H1 (cell line): ENCODE data around the gene PAPSS2. TPM values are rescaled to one million over a fixed set of nuclear protein-coding genes. Genes with fewer than 3 reads are reported as not detected.
A peak's percentile ranks its signal among the peaks of the same experiment; 100 is the strongest.

Experiments
- CTCF ChIA-PET: fragments of 300-600 bp; sonication (Branson Sonifier 250); formaldehyde crosslinking; loops from one replicate; lab custom pipeline; 2021; ENCODE audit not compliant: partially characterized antibody; lab: Charles Lee
- POLR2A ChIA-PET: fragments of 300-600 bp; sonication (Branson Sonifier 250); formaldehyde crosslinking; loops from one replicate; lab custom pipeline; 2021; ENCODE audit warnings: inconsistent platforms; ENCODE audit not compliant: partially characterized antibody; lab: Charles Lee
- DNase-seq, 2 experiments: peaks; one replicate each; pipeline versions ENCODE4 v3.0.0 to v3.0.0-alpha.2; 2010 to 2022; ENCODE audit warnings: low spot score in 2 of 2, low read depth in 1 of 2, mixed read lengths in 1 of 2
- FAIRE-seq: peaks from 2 replicates; lab custom pipeline; 2011; peaks lifted over from hg19 to GRCh38; lab: Jason Lieb, UNC
- H2AFZ ChIP-seq: 2 replicates; pipeline ENCODE4 v1.8.1; 2012; ENCODE audit warnings: low read length, inconsistent platforms
- H2AK5ac ChIP-seq: 2 replicates; pipeline ENCODE4 v1.6.1; 2013; ENCODE audit warnings: low read depth, low read length
- H2BK120ac ChIP-seq: replicated peaks from 2 replicates; pipeline ENCODE3; 2013; ENCODE audit warnings: low read depth, low read length, inconsistent platforms
- H2BK12ac ChIP-seq: 2 replicates; pipeline ENCODE4 v1.6.1; 2013; ENCODE audit warnings: low read depth, low read length
- H2BK15ac ChIP-seq: 2 replicates; pipeline ENCODE4 v1.6.1; 2013; ENCODE audit warnings: low read length
- H2BK20ac ChIP-seq: 2 replicates; pipeline ENCODE4 v1.6.1; 2013; ENCODE audit warnings: low read length
- H2BK5ac ChIP-seq: 2 replicates; pipeline ENCODE4 v1.6.1; 2013; ENCODE audit warnings: low read depth, low read length
- H3K14ac ChIP-seq: 2 replicates; pipeline ENCODE4 v1.6.1; 2013; ENCODE audit warnings: inconsistent platforms; ENCODE audit not compliant: insufficient read length
- H3K18ac ChIP-seq: 2 replicates; pipeline ENCODE4 v1.6.1; 2013; ENCODE audit warnings: low read length; ENCODE audit errors: extremely low read depth
- H3K23ac ChIP-seq: 2 replicates; pipeline ENCODE4 v1.6.1; 2013; ENCODE audit warnings: inconsistent platforms; ENCODE audit not compliant: insufficient read length
- H3K23me2 ChIP-seq: 2 replicates; pipeline ENCODE4 v1.6.1; 2013; ENCODE audit warnings: low read depth, low read length
- H3K27ac ChIP-seq: 2 replicates; pipeline ENCODE4 v1.6.1; 2011; ENCODE audit warnings: low read depth, low read length, inconsistent platforms
- H3K27me3 ChIP-seq, 4 experiments: replicated peaks in 1 of 4; 1 replicate in 1 of 4; 2 replicates in 3 of 4; pipeline versions ENCODE4 v1.6.1 to v1.8.1; 2011 to 2013; ENCODE audit warnings: low read length in 3 of 4, mild to moderate bottlenecking in 3 of 4, inconsistent platforms in 2 of 4, mixed read lengths in 2 of 4, moderate library complexity in 1 of 4; ENCODE audit not compliant: control insufficient read depth in 3 of 4, insufficient read depth in 3 of 4; ENCODE audit errors: extremely low read depth in 1 of 4
- H3K36me3 ChIP-seq, 4 experiments: 2 replicates each; pipeline versions ENCODE4 v1.6.1 to v1.8.1; 2011 to 2013; ENCODE audit warnings: mild to moderate bottlenecking in 4 of 4, low read length in 3 of 4, moderate library complexity in 2 of 4, control low read depth in 1 of 4, inconsistent platforms in 1 of 4; ENCODE audit not compliant: insufficient read depth in 4 of 4, control insufficient read depth in 2 of 4
- H3K4ac ChIP-seq: replicated peaks from 2 replicates; pipeline ENCODE3; 2013; ENCODE audit warnings: low read length, low read depth, mixed read lengths, inconsistent platforms; ENCODE audit not compliant: insufficient read length
- H3K4me1 ChIP-seq, 4 experiments: replicated peaks in 1 of 4; 1 replicate in 1 of 4; 2 replicates in 3 of 4; pipeline versions ENCODE4 v1.6.1 to v1.8.1; 2011 to 2013; ENCODE audit warnings: low read length in 3 of 4, inconsistent platforms in 2 of 4, mixed read lengths in 1 of 4; ENCODE audit not compliant: insufficient read depth in 4 of 4, control insufficient read depth in 3 of 4
- H3K4me2 ChIP-seq, 2 experiments: 2 replicates each; pipeline versions ENCODE4 v1.6.1 to v1.8.1; 2011 to 2013; ENCODE audit warnings: low read depth in 2 of 2, low read length in 2 of 2, control low read depth in 1 of 2, inconsistent platforms in 1 of 2, mild to moderate bottlenecking in 1 of 2; ENCODE audit not compliant: insufficient read depth in 1 of 2
- H3K4me3 ChIP-seq, 4 experiments: fragments of 200-600, 300-600 bp in 1 of 4; sonication (generic), shearing (Covaris generic), sonication (Bioruptor Twin) in 1 of 4; 2 replicates each; pipeline versions ENCODE4 v1.5.1 to v1.8.1; 2011 to 2016; ENCODE audit warnings: low read length in 4 of 4, low read depth in 3 of 4, control low read depth in 2 of 4, inconsistent platforms in 2 of 4, mild to moderate bottlenecking in 2 of 4, mixed read lengths in 1 of 4, moderate library complexity in 1 of 4; ENCODE audit not compliant: insufficient read depth in 2 of 4; ENCODE audit errors: extremely low read depth in 1 of 4
- H3K56ac ChIP-seq: replicated peaks from 2 replicates; pipeline ENCODE3; 2013; ENCODE audit warnings: low read depth, mild to moderate bottlenecking, mixed read lengths, low read length, inconsistent platforms; ENCODE audit not compliant: insufficient read length
- H3K79me1 ChIP-seq: 2 replicates; pipeline ENCODE4 v1.6.1; 2013; ENCODE audit warnings: low read depth, low read length, control low read depth
- H3K79me2 ChIP-seq, 2 experiments: 2 replicates each; pipeline versions ENCODE4 v1.6.1 to v1.8.1; 2012 to 2013; ENCODE audit warnings: low read length in 2 of 2, mild to moderate bottlenecking in 2 of 2, inconsistent platforms in 1 of 2; ENCODE audit not compliant: insufficient read depth in 2 of 2, control insufficient read depth in 1 of 2
- H3K9ac ChIP-seq, 4 experiments: replicated peaks in 1 of 4; 1 replicate in 1 of 4; 2 replicates in 3 of 4; pipeline versions ENCODE4 v1.6.1 to v1.8.1; 2011 to 2013; ENCODE audit warnings: low read depth in 3 of 4, low read length in 3 of 4, control low read depth in 2 of 4, mild to moderate bottlenecking in 2 of 4, moderate library complexity in 2 of 4, inconsistent platforms in 1 of 4; ENCODE audit errors: extremely low read depth in 1 of 4
- H3K9me3 ChIP-seq, 2 experiments: 2 replicates each; pipeline versions ENCODE4 v1.6.1 to v1.8.1; 2012 to 2013; ENCODE audit warnings: mild to moderate bottlenecking in 2 of 2, moderate library complexity in 2 of 2, control low read depth in 1 of 2, inconsistent platforms in 1 of 2, low read depth in 1 of 2, low read length in 1 of 2, mixed read lengths in 1 of 2; ENCODE audit not compliant: insufficient read depth in 2 of 2
- H4K20me1 ChIP-seq, 2 experiments: replicated peaks in 1 of 2; 2 replicates each; pipeline versions ENCODE3 to v1.8.1; 2011 to 2013; ENCODE audit warnings: inconsistent platforms in 2 of 2, low read length in 2 of 2, mild to moderate bottlenecking in 1 of 2; ENCODE audit not compliant: insufficient read depth in 2 of 2, control insufficient read depth in 1 of 2
- H4K5ac ChIP-seq: 2 replicates; pipeline ENCODE4 v1.6.1; 2013; ENCODE audit warnings: low read length, low read depth, mixed read lengths, inconsistent platforms; ENCODE audit not compliant: insufficient read length
- H4K8ac ChIP-seq: 2 replicates; pipeline ENCODE4 v1.8.0; 2013; ENCODE audit warnings: mild to moderate bottlenecking, moderate library complexity, low read length, inconsistent platforms; ENCODE audit not compliant: insufficient read depth; ENCODE audit errors: extremely low read depth
- H4K91ac ChIP-seq: replicated peaks from 2 replicates; pipeline ENCODE3; 2013; ENCODE audit warnings: low read length, mixed read lengths, inconsistent platforms; ENCODE audit not compliant: insufficient read length
- GABPA ChIP-seq: IDR thresholded peaks from 2 replicates; pipeline ENCODE4 v1.6.1; 2011; ENCODE audit warnings: mild to moderate bottlenecking, low read length, moderate library complexity, borderline replicate concordance; ENCODE audit not compliant: insufficient read depth
- GTF2F1 ChIP-seq: IDR thresholded peaks from 2 replicates; pipeline ENCODE4 v1.6.1; 2012; ENCODE audit warnings: low read depth, low read length, improper control_type of control experiment, borderline replicate concordance
- KDM4A ChIP-seq: IDR thresholded peaks from one replicate; pipeline ENCODE4 v1.7.1; 2012; ENCODE audit warnings: low read depth, mild to moderate bottlenecking, moderate library complexity, low read length, inconsistent platforms; ENCODE audit not compliant: severe bottlenecking
- MAFK ChIP-seq: IDR thresholded peaks from 2 replicates; pipeline ENCODE4 v1.6.1; 2012; ENCODE audit warnings: low read depth, mild to moderate bottlenecking, improper control_type of control experiment, low read length
- POLR2AphosphoS5 ChIP-seq: IDR thresholded peaks from 2 replicates; pipeline ENCODE4 v1.6.1; 2011; ENCODE audit warnings: low read depth, low read length
- SIX5 ChIP-seq: IDR thresholded peaks from 2 replicates; pipeline ENCODE4 v1.6.1; 2011; ENCODE audit warnings: mild to moderate bottlenecking, low read depth, low read length
- TBP ChIP-seq: IDR thresholded peaks from 2 replicates; pipeline ENCODE4 v1.6.1; 2011; ENCODE audit warnings: low read depth, low read length, improper control_type of control experiment
- YY1 ChIP-seq: IDR thresholded peaks from 2 replicates; pipeline ENCODE4 v1.6.1; 2011; ENCODE audit warnings: low read depth, mild to moderate bottlenecking, low read length
- WGBS, 2 experiments: shearing (Covaris generic) in 1 of 2; methylation state at CpG; one replicate each; pipeline versions ENCODE4 v1.1.6 to v1.1.7; 2013 to 2015; ENCODE audit warnings: low lambda C conversion rate in 2 of 2, mixed read lengths in 2 of 2, inconsistent platforms in 1 of 2, low coverage in 1 of 2, missing lambda C conversion rate in 1 of 2; ENCODE audit not compliant: insufficient replicate concordance in 2 of 2, insufficient coverage in 1 of 2, insufficient read length in 1 of 2; ENCODE audit errors: extremely low coverage in 1 of 2, missing lambda C conversion rate in 1 of 2; 5-methylcytosine and 5-hydroxymethylcytosine counted together
- long read RNA-seq, 2 experiments: library from RNA in 1 of 2; library from capped mRNA in 1 of 2; stranded (forward); transcript quantifications; one replicate each; pipeline ENCODE4 v2.0.0, GENCODE V29; 2021; ENCODE audit warnings: inconsistent platforms in 1 of 2
- polyA minus RNA-seq, 3 experiments: library from RNA; depleted of rRNA, polyadenylated mRNA; stranded (reverse); fragments of >200 nt; gene quantifications; 1 replicate in 2 of 3; 2 replicates in 1 of 3; pipeline ENCODE4 v1.2.3, GENCODE V29; 2011
- polyA plus RNA-seq, 7 experiments: library from polyadenylated mRNA; depleted of rRNA in 3 of 7; stranded (reverse) in 5 of 7; unstranded in 2 of 7; fragments of >200 nt in 5 of 7; fragments of 200-250 nt in 2 of 7; gene quantifications; 1 replicate in 5 of 7; 2 replicates in 1 of 7; 4 replicates in 1 of 7; pipeline versions ENCODE4 v1.2.1 to v1.2.3, GENCODE V29; 2011 to 2013; ENCODE audit warnings: missing spikeins in 2 of 7, mixed read lengths in 2 of 7
- total RNA-seq: library from RNA; stranded (reverse); fragmentation: NEBNext Ultra II Directional; extraction: Animal tissue kit (Norgen Biotek cat#: 25700); gene quantifications from 2 replicates; pipeline ENCODE4 v1.2.1, GENCODE V29; 2021

The PAPSS2 gene
- total RNA-seq, result 20.2 and 23.8 TPM in 2 replicates
- 7.3 and 7.6 TPM in 2 replicates for polyA plus RNA-seq (2011; rRNA removed)
- polyA plus RNA-seq (2011; cell fraction: cytosol; rRNA removed), result 8.9 TPM
- 13.8 TPM for polyA plus RNA-seq (2011; cell fraction: nucleus; rRNA removed)
- 15.8 to 33.5 TPM (median 20.2 TPM) in 4 replicates for polyA plus RNA-seq (2012, experiment 1 of 2)
- 5.4 TPM for polyA plus RNA-seq (2012, experiment 2 of 2)
- polyA plus RNA-seq (2013, experiment 1 of 2), result 12.7 TPM
- polyA plus RNA-seq (2013, experiment 2 of 2), result 12.0 TPM
- polyA minus RNA-seq (2011; rRNA and poly(A)+ RNA removed), result 13.1 and 15.0 TPM in 2 replicates
- polyA minus RNA-seq (2011; cell fraction: cytosol; rRNA and poly(A)+ RNA removed), result 6.2 TPM
- 12.3 TPM for polyA minus RNA-seq (2011; cell fraction: nucleus; rRNA and poly(A)+ RNA removed)
- long read RNA-seq, experiment 1, partial matches to known transcripts, result 4 of 9 reads
- long read RNA-seq, experiment 1, other reads (novel, unspliced or antisense), result 4 of 9 reads
- long read RNA-seq, experiment 2, partial matches to known transcripts, result 4 of 6 reads
- long read RNA-seq, experiment 2, other reads (novel, unspliced or antisense), result 1 of 6 reads

DNA sequence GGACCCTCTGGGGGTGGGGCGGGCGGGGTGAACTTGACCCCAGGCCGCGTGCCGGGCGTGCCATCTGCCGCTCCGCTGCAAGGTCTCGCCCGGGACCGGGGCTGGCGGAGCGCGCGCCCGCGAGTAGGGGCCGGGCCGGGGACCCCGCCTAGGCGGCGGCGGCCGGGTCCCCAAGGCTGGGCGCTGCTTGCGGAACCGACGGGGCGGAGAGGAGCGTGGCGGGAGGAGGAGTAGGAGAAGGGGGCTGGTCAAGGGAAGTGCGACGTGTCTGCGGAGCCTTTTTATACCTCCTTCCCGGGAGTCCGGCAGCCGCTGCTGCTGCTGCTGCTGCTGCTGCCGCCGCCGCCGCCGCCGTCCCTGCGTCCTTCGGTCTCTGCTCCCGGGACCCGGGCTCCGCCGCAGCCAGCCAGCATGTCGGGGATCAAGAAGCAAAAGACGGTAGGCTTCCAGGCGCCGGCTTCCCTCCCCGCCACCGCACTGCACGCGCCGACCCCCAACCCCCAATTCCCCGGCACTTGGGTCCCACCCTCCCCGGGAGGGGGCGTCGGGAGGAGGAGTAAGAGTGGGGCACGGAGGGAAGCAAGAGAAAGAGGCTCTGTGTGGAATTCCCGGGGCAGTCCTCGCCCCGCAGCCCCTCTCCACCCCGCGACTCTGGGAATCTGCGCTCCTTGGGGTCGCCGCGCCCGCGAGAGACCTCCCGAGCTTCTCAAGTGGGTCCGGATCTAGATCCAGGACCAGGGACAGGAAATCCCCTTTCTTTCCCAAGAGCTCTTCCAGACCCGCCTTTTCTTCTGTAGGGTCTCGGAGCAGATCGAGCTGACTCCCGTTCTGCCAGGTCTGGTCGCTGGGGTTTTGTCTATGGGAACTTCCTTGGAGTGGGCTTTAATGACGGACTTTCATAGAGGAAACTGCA lies at the start of gene PAPSS2:
TSS of gene PAPSS2 (plus strand) at position 308 of the 913 bp plus-strand sequence. CDS start at position 412, 104 bp downstream.
- DNase-seq, result peak in 1 of 2 experiments; percentile 82
- Histone ChIP-seq H3K27ac (peak within 1 kb of the TSS; percentile 49; the same call in 1 of the 2 replicates), H3K4me3 (peak within 1 kb of the TSS; percentile 82 to 84 (median 84)), H2BK20ac (no peak within 1 kb of the TSS), H3K9me3 (no peaks in the 10 kb centered on the region; a peak in 1 of 4 replicates), H3K18ac (peak within 1 kb of the TSS; percentile 74), H3K79me1 (no peaks in the 10 kb centered on the region), H4K8ac (peak within 1 kb of the TSS; percentile 45), H3K23ac (no peak within 1 kb of the TSS), H4K20me1 (no peaks in the 10 kb centered on the region), H3K9ac (peak within 1 kb of the TSS; percentile 58 to 80 (median 66)), H3K14ac (no peak within 1 kb of the TSS), H3K4ac (no peak within 1 kb of the TSS), H3K56ac (no peak within 1 kb of the TSS), H3K4me2 (peak within 1 kb of the TSS; percentile 90 to 95), H3K36me3 (no peaks in the 10 kb centered on the region), H3K4me1 (peaks cover 6 to 28% (median 16%) of the 10 kb centered on the region in 4 experiments; a peak in 6 of 7 replicates), H3K23me2 (peaks cover 7% of the 10 kb centered on the region), H2AK5ac (0 out of 2 replicates have a peak within 1 kb of the TSS, but pooled peaks have one; percentile 2), H2BK120ac (no peak within 1 kb of the TSS), H2BK15ac (0 out of 2 replicates have a peak within 1 kb of the TSS, but pooled peaks have one; percentile 10), H2BK5ac (peak within 1 kb of the TSS; percentile 55; the same call in 1 of the 2 replicates), H3K27me3 (no peaks in the 10 kb centered on the region), H2AFZ (peak within 1 kb of the TSS; percentile 18; the same call in 1 of the 2 replicates), H4K91ac (peak within 1 kb of the TSS; percentile 38), H2BK12ac (peak within 1 kb of the TSS; percentile 41; the same call in 1 of the 2 replicates), H3K79me2 (peaks cover 0 to 40% of the 10 kb centered on the region in 2 experiments; a peak in 2 of 4 replicates), H4K5ac (peak within 1 kb of the TSS; percentile 35)
- ChIA-PET CTCF (interaction anchor here (0.6 to 1.8 kb wide), 8 partner anchors 15 to 126 kb away, joined by 3 to 8 read pairs (median 3); no protein-coding TSS in a partner anchor), POLR2A (interaction anchor here (0.6 to 1.8 kb wide), 12 partner anchors 8 to 202 kb away, joined by 3 to 5 read pairs (median 3); no protein-coding TSS in a partner anchor)
- 3% methylated on average over 52 of the region's 82 CpGs; no CpG with 5 or more reads in 1 of the 2 experiments for WGBS, 2 experiments
- FAIRE-seq, result no peak
- TF ChIP-seq POLR2AphosphoS5 (peak; percentile 11), KDM4A (peak; percentile 98), MAFK (no peak), GABPA (no peak), SIX5 (no peak), YY1 (no peak), TBP (peak; percentile 36; the same call in 1 of the 2 replicates), GTF2F1 (no peak)
